GM08714 (cell line): ENCODE data around the gene PDE4A.
"Not testable (repeated sequence)": the region's sequence is repeated elsewhere in the genome, so short reads cannot be mapped to it uniquely, and the experiment has no call there.

Experiments
- H3K4me3 ChIP-seq: fragments of 200-500 bp; sonication (Bioruptor generic); 2 replicates; pipeline ENCODE4 v1.5.1; 2014; ENCODE audit warnings: mild to moderate bottlenecking, low read length, inconsistent platforms
- ZNF274 ChIP-seq: IDR thresholded peaks from 2 replicates; pipeline ENCODE4 v1.6.1; 2012; ENCODE audit warnings: mild to moderate bottlenecking, low read depth, low read length

Gene PDE4A

GRCh38 chr19:10420444-10421239, at the start of gene PDE4A:
TSS of gene PDE4A (plus strand) at chr19:10420538. CDS start at chr19:10420765, 227 bp downstream.
- no peak for TF ChIP-seq ZNF274
- peak within 1 kb of the TSS; percentile 57; the same call in 1 of the 2 replicates for H3K4me3 ChIP-seq

DNA sequence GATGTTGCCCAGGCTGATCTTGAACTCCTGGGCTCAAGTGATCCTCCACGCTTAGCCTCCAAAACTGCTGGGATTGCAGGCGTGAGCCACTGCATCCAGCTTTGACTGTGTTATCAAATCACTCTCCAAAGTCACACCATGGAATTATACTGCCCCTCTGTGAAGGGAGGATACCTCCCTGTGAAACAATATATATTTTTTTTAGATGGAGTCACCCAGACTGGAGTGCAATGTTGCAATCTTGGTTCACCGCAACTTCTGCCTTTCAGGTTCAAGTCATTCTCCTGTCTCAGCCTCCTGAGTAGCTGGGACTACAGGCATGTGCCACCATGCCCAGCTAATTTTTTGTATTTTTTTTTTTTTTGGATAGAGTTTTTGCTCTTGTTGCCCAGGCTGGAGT, 47.6 kb upstream of the PDE4A start:
- no peak overlapping the region for H3K4me3 ChIP-seq
- no peak for TF ChIP-seq ZNF274

GRCh38 chr19:10374931-10375330, 45.4 kb upstream of the PDE4A start:
- no peak overlapping the region for H3K4me3 ChIP-seq
- no peak for TF ChIP-seq ZNF274

- H3K4me3 ChIP-seq, result not testable (repeated sequence)
These were observed 43.1 kb upstream of the PDE4A start for GRCh38 chr19:10377140-10377640.

DNA sequence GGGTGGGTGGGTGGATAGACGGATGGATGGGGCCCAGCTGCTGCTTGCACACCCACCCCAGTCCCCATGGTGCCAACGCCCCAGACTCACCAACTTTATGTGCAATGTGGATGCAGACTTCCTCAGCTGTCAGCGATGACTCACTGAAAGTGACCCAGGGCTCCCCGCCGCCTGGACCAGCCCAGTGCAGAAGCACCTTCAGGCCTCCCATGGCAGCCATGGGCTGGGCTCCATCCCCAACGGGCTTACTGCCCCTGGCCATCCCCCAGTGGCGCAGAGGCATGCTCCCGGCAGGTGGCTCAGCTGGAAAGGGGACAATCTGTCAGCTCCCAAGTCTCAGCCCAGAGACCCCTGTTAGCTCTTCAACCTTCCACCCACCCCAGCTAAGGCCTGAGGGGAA, 42.2 kb upstream of the PDE4A start:
- H3K4me3 ChIP-seq, result no peak overlapping the region
- TF ChIP-seq ZNF274, result no peak

- H3K4me3 ChIP-seq, result peak overlapping the region; percentile 95
- no peak for TF ChIP-seq ZNF274
These were observed 40.4 kb upstream of the PDE4A start for GRCh38 chr19:10379880-10380312.

DNA sequence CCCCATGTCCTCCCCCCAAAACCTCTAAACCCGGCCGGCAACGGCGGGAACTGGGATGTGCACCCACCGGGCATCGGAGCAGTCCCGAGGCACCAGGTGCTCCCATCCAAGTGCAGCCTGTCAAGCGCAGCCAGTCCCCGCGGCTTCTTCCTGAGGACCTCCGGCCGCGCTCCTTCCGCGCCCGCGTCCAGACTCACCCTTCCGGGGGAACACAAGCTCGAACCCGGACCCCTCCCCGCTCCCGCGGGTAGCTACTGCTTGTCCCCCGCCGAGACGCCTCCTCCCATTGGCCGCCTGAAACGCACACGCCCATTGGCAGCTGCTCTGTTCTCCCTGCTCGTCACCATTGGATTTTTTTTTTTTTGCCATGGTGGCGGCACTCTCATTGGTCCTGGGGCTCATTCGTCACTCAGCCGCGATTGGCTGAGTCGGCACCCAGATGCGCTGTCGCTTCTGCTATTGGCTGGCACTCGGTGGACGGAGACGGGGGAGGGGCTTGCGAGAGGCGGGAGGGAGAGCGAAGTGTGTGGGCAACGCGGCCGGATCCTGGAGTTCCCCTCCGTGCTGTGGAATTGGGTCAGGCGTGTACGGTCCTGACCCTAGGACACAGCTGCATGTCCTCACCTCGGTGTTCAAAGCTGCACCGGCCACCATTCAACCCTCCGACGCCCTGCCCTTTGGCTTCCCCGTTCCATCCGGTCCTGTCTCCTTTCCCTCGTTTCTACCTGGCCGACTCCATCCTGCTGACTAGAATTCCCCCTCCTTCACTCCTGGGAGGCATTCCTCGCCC, 39.8 kb upstream of the PDE4A start, which contains the start of gene TYK2:
Gene TYK2, minus strand, starts transcription at position 260 of the 790 bp plus-strand sequence. CDS start 2,166 bp downstream, outside the sequence.
- H3K4me3 ChIP-seq, result peak within 1 kb of the TSS; percentile 95
- TF ChIP-seq ZNF274, result no peak

DNA sequence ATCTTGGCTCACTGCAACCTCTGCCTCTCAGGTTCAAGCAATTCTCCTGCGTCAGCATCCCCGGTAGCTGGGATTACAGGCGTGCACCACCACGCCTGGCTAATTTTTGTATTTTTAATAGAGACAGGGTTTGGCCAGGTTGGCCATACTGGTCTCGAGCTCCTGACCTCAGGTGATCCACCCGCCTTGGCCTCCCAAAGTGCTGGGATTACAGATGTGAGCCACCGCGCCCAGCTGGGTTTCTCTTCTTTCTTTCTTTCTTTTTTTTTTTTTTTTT, 37.2 kb upstream of the PDE4A start:
- not testable (repeated sequence) for H3K4me3 ChIP-seq

DNA sequence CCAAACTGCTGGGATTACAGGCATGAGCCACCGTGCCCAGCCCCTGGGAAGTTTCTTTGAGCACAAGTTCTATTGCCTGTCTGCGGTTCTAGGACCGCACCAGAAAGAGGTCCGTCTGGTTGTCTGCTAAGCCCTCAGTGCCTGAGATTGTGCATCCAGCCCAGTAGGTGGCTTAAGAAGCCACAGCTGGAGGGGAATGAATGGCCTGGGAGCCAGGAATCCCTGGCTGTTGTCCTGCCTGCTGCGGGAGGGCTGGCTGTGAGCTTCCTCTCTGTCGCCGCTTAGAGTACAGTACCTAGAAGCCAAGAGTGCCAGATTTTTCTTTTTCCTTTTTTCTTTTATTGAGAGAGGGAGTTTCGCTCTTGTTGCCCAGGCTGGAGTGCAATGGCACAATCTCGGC, 35.8 kb upstream of the PDE4A start:
- no peak for TF ChIP-seq ZNF274

DNA sequence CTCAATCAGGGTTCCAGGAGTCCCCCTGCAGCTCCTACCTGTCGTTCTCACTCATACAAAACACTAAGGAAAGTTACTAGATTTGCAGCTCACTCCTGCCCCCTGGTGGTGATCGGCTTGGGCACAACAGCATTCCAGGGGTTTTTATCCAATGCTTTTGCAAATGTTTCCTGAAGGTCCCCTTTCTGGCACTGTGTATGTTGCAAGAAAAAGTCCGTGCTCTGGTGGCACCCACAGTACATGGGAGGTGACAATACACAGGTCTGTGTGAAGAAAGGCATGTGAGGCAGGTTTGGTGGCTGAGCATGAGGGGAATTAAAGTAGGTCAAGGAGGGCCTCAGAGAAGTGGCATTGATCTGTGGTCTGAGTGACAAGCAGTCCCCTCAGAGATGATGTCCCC, 31.4 kb upstream of the PDE4A start:
- no peak overlapping the region for H3K4me3 ChIP-seq
- no peak for TF ChIP-seq ZNF274

More for the DNA sequence above, 35.8 kb upstream of the PDE4A start:
- no peak overlapping the region for H3K4me3 ChIP-seq

DNA sequence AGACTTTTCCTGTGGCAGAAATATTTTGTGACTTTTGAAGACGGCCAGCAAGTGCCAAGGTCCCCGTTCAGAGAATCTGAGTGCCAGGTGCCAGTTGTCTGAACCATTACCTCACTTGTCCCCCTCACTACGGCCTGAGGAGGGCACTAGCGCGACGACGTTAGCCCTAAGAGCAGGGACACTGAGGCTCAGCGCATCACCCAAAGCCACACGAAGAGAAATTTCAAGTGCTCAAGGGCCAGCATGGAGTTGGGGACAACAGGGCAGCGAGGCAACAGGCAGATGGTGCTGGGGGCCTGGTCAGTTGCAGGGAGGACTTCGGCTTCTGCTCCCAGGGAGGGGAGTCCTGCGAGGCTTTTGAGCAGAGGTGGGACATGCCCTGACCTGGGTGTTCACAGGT, 30.5 kb upstream of the PDE4A start:
- no peak overlapping the region for H3K4me3 ChIP-seq
- TF ChIP-seq ZNF274, result no peak

DNA sequence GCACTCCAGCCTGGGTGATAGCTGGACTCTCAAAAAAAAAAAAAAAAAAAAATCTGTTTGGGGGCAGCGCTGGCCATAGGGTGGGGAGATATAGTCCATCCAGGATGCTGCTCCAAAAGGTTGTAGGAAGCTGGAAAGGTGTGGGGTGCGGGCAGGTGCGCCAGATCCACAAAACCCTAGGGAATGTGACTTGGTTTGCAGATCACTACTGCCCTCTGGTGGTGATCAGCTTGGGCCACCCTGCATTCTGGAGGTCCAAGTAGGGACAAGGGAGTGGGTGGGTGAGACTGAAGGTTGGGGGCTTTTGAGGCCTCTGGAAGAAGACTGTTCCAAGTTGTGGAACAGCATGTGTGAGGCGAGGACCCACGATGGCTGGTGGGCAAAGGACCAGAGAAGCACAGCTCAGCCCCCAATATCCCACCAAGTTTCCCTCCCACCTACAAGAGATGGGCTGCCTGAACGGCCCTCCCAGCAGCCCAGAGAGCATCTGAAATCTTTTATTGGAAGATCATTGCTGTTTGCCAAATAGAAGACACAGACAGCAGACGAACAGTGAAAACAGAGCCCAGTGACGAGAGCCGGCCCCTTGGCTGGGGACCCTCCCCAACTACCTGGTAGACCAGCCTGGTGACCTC, 29.6 kb upstream of the PDE4A start:
- no peak for TF ChIP-seq ZNF274
- H3K4me3 ChIP-seq, result no peak overlapping the region

DNA sequence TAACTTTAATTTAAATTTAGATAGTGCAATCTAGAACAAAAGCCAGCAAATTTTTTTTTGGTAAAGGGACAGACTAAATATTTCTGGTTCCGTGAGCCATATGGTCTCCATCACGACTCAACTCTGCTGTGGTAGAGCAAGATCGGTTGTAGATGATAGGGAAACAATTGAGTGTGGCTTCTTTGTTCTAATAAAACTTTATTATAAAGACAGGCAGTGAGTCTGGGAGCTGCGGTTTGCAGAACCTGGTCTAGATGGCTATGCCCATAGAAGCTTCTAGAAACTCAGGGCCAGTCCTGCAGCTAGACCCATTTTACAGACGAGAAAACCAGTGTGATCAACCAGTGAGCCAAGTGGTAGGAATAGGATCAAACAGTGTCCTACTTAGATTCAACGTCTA, 28.2 kb upstream of the PDE4A start:
- no peak overlapping the region for H3K4me3 ChIP-seq
- TF ChIP-seq ZNF274, result no peak

DNA sequence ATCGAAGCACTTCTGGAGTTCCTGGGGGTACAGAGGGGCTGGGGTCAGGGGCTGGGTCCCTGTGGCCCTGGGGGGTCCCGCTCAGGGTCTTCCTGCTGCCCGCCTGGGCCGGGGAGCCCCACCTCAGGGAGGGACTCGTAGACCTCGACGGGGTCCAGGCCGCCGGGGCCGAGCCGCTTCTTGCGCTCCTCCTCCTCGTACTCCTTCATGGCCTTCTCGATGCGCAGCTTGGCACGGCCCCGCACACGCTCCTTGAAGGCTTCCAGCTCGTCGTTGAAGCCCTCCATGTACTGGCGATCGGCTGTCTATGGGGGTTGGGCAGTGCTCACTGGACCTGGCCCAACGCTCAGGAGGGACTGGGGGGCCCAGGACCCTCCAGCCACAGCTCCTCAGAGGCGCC, 27.2 kb upstream of the PDE4A start:
- TF ChIP-seq ZNF274, result no peak
- H3K4me3 ChIP-seq, result no peak overlapping the region

- TF ChIP-seq ZNF274, result no peak
- no peak overlapping the region for H3K4me3 ChIP-seq
These were observed 25.3 kb upstream of the PDE4A start for GRCh38 chr19:10395003-10395402.

DNA sequence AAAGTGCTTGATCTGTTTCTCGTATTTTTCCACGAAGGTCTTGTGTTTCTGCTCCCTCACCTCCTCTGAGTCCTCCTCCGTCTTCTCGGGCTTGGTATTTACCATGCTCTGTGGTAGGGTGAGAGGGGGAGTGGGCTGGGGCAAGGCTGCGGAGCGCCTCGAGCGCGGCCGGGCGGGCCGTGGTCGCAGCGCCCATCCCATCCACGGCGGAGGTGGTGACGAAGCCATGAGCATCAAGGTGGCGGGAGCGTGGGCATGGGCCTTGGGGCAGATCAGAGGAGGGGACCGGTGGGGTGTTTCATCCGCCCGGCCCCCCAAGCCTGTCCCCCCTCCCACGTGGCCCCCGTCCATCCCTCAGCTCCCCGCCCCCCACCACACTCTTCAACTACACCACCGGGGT, 24.9 kb upstream of the PDE4A start:
- no peak for TF ChIP-seq ZNF274
- no peak overlapping the region for H3K4me3 ChIP-seq
